Left ventricle myocardium inferior (tissue), 1 donor: Measurements from ENCODE around the gene KIN. TPM values are rescaled to one million over a fixed set of nuclear protein-coding genes. Genes with fewer than 3 reads are reported as not detected.
A peak's percentile ranks its signal among the peaks of the same experiment; 100 is the strongest.
"Not testable (repeated sequence)": the region's sequence is repeated elsewhere in the genome, so short reads cannot be mapped to it uniquely, and the experiment has no call there.

Experiments
- DNase-seq: peaks from one replicate; pipeline ENCODE4 v3.0.0-alpha.2; 2020
- H3K27ac ChIP-seq: fragments of 200-600 bp; replicated peaks from 2 replicates; pipeline ENCODE4 v1.8.0; 2021
- H3K27me3 ChIP-seq: fragments of 200-600 bp; 2 replicates; pipeline ENCODE4 v1.8.0; 2021; ENCODE audit warnings: low read depth
- H3K36me3 ChIP-seq: fragments of 200-600 bp; 2 replicates; pipeline ENCODE4 v1.8.0; 2021
- H3K4me1 ChIP-seq: fragments of 200-600 bp; 2 replicates; pipeline ENCODE4 v1.8.0; 2021
- H3K4me3 ChIP-seq: fragments of 200-600 bp; 2 replicates; pipeline ENCODE4 v1.8.0; 2021; ENCODE audit warnings: mild to moderate bottlenecking, moderate library complexity
- H3K9me3 ChIP-seq: fragments of 200-600 bp; replicated peaks from 2 replicates; pipeline ENCODE4 v1.8.0; 2021
- intact Hi-C: fragments of 100-400 bp; cut with micrococcal nuclease; formaldehyde crosslinking; loops from one replicate; pipeline ENCODE4 v1.11.0; 2022
- total RNA-seq: library from RNA; stranded (reverse); fragmentation: NEBNext Ultra II Directional; extraction: Animal tissue kit (Norgen Biotek cat#: 25700); gene quantifications from one replicate; pipeline ENCODE4 v1.2.1, GENCODE V29; 2021
- TF ChIP-seq, protein P1 (sequence below): fragments of 200-600 bp; IDR thresholded peaks from 2 replicates; pipeline ENCODE4 v1.8.0; 2021; ENCODE audit warnings: antibody characterized with exemption, mild to moderate bottlenecking, borderline replicate concordance
- donor health status: DM: no; HTN: yes; CAD: no; lungs with severe emphysema.

KIN gene
- total RNA-seq, 1 donor from 2014 or later: 10.0 TPM

DNA sequence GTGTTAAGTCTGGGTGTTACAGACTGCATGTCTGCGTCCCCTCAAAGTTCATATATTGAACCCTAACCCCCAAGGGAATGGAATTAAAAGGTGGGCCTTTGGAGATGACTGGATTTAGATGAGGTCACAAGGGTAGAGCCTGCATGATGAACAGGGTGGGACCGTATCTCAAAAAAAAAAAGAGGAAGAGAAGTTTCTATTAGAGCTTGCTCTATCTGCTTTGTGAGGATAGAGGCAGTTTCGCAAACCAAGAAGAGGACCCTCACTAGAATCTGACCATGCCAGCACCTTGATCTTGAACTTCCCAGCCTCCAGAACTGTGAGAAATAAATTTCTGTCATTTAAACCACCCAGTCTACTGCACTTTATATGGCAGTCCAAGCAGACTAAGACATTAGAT, 1.4 kb downstream of the KIN start:
- intact Hi-C loops: no loop called here
- TF ChIP-seq, protein P1, sequence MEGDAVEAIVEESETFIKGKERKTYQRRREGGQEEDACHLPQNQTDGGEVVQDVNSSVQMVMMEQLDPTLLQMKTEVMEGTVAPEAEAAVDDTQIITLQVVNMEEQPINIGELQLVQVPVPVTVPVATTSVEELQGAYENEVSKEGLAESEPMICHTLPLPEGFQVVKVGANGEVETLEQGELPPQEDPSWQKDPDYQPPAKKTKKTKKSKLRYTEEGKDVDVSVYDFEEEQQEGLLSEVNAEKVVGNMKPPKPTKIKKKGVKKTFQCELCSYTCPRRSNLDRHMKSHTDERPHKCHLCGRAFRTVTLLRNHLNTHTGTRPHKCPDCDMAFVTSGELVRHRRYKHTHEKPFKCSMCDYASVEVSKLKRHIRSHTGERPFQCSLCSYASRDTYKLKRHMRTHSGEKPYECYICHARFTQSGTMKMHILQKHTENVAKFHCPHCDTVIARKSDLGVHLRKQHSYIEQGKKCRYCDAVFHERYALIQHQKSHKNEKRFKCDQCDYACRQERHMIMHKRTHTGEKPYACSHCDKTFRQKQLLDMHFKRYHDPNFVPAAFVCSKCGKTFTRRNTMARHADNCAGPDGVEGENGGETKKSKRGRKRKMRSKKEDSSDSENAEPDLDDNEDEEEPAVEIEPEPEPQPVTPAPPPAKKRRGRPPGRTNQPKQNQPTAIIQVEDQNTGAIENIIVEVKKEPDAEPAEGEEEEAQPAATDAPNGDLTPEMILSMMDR: no peak
- Histone ChIP-seq H3K36me3 (peaks cover 11% of the 10 kb centered on the region), H3K27me3 (no peaks in the 10 kb centered on the region), H3K9me3 (no peaks in the 10 kb centered on the region), H3K27ac (no peak overlapping the region), H3K4me1 (peaks cover 94% of the 10 kb centered on the region), H3K4me3 (peak overlapping the region; percentile 94)
- DNase-seq: no peak

DNA sequence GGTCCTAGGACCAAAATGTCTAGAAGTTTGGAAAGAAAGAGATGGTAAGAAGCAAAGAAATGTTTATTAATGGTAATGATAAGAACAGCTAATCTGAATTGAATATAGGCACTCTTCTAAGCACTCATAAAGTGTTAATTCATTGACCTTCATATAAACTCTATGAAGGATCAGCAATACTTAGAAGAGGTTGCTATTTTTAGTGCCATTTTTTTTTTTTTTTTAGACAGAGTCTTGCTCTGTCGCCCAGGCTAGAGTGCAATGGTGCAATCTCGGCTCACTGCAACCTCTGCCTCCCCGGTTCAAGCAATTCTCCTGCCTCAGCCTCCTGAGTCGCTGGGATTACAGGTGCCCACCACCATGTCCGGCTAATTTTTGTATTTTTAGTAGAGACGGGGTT, 5.6 kb downstream of the KIN start:
- DNase-seq, H3K27me3 ChIP-seq, H3K4me3 ChIP-seq, intact Hi-C loops, H3K9me3 ChIP-seq: not testable (repeated sequence)
- Histone ChIP-seq H3K36me3 (peaks cover 51% of the 10 kb centered on the region), H3K27ac (peak overlapping the region; percentile 73), H3K4me1 (peaks cover 54% of the 10 kb centered on the region)

DNA sequence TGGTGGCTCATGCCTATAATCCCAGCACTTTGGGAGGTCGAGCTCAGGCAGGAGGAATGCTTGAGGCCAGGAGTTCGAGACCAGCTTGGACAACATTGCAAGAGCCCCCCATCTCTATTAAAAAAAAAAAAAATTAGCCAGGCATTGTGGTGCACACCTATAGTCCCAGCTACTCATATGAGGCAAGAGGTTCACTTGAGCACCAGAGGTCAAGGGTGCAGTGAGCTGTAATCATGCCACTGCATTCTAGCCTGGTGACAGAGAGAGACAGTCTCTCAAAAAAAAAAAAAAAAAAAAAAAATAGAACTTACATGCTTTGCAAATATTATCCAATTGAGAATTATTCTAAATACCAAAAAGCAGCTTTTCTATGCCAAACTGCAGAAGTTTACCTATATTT, 11.0 kb downstream of the KIN start:
- intact Hi-C loops: no loop called here
- Histone ChIP-seq H3K27ac (no peak overlapping the region), H3K4me1 (peaks cover 13% of the 10 kb centered on the region), H3K4me3 (no peak overlapping the region), H3K27me3 (no peaks in the 10 kb centered on the region), H3K36me3 (peaks cover 79% of the 10 kb centered on the region), H3K9me3 (no peaks in the 10 kb centered on the region)
- no peak for DNase-seq
- TF ChIP-seq, protein P1: no peak

DNA sequence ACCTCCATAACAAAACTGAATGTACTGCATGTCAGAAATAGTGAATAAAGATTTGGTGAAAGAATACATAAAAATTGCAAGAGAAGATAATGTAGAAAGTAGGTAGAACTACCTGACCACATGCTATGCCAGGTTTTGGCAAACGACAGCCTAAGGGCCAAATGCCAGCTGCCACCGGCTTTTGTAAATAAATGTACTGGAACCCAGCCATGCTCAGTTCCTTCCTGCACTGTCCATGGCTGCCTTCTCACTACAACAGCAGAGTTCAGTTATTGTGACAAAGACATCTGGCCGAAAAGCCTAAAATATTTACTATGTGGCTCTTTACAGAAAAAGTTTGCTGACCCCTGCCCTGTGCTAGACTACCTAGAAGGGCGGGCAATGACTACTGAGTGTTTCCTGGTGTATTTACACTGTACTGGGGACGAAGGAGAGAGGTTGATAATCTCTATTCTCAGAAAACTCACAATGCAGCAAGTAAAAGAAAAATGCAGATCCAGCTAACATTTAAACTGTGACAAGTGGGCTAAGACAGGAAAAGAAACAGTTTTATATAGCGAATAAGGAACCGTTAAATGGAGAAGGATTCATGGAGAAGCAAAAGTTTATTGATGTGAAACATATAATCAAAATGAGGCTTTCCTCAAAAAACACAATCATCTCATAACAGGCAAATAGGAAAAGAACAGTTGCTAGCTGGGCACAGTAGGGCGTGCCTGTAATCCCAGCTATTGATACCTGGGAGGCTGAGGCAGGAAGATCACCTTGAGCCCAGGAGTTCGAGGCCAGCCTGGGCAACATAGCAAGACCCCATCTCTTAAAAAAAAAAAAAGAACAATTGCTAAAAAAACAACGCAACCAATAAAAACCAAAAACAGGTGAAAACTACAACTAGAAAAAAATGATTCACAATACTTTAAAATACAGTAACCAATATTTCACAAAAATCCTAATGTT, 13.7 kb downstream of the KIN start:
- Histone ChIP-seq H3K27me3 (no peaks in the 10 kb centered on the region), H3K27ac (peak overlapping the region; percentile 40), H3K36me3 (peaks cover 85% of the 10 kb centered on the region), H3K4me1 (peaks cover 12% of the 10 kb centered on the region), H3K9me3 (no peaks in the 10 kb centered on the region), H3K4me3 (no peak overlapping the region)
- TF ChIP-seq, protein P1: no peak
- intact Hi-C loops: no loop called here
- DNase-seq: peak; percentile 34

DNA sequence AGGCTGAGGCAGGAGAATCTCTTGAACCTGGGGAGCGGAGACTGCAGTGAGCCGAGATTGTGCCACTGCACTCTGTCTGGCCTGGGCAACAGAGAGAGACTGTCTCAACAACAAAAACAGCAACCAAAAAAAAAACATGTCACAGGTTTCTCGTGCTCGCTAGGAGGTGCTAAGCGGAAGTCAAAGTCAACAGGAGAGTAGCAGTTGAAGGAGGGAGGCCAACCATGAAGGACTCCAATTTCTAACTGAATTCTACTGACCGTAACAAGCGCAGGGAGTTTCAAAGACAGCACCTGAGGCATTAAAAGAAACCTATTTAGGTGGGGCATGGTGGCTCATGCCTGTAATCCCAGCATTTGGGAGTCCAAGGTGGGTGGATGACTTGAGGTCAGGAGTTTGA, 19.4 kb downstream of the KIN start:
- intact Hi-C loops: no loop called here
- TF ChIP-seq, protein P1: no peak
- no peak overlapping the region for H3K4me3 ChIP-seq
- no peak for DNase-seq
- peaks cover 86% of the 10 kb centered on the region for H3K36me3 ChIP-seq
- no peaks in the 10 kb centered on the region for H3K27me3 ChIP-seq
- no peak overlapping the region for H3K27ac ChIP-seq
- H3K4me1 ChIP-seq: peaks cover 1% of the 10 kb centered on the region
- no peaks in the 10 kb centered on the region for H3K9me3 ChIP-seq

DNA sequence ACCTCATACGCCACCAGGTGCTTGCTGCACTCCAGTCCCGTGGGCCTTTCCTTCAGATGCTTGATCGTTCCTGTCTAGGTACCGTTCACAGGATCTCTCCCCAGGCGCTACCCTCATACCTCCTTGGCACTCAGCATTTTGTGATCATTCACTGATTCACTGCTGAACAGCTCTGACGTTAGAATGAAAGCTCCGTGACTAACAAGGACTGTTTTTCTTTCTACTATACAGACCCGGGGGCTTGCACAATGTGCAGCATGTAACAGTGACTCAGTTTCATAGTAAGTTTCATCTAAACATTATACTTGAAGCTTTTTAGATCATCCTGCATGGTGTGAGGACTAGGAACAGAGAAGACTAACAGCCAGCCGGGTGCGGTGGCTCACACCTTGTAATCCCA, 20.6 kb downstream of the KIN start:
- Histone ChIP-seq H3K27ac (no peak overlapping the region), H3K4me3 (no peak overlapping the region), H3K27me3 (no peaks in the 10 kb centered on the region), H3K36me3 (peaks cover 98% of the 10 kb centered on the region), H3K4me1 (no peaks in the 10 kb centered on the region), H3K9me3 (no peaks in the 10 kb centered on the region)
- TF ChIP-seq, protein P1: no peak
- no peak for DNase-seq
- intact Hi-C loops: no loop called here
